ENCODE data around the gene KIR2DL4. TPM values are rescaled to one million over a fixed set of nuclear protein-coding genes. Genes with fewer than 3 reads are reported as not detected.
A peak's percentile ranks its signal among the peaks of the same experiment; 100 is the strongest.

Gene KIR2DL4
- total and polyA plus RNA-seq, 4 donors, result 0.10 to 0.25 TPM; not detected in 2

GRCh38 chr19:54792814-54793213 lies 10.6 kb upstream of the KIR2DL4 start:
- WGBS, result 46% methylated on average over 8 of the region's 8 CpGs
- no peaks in the 10 kb centered on the region for H3K9me3 ChIP-seq (ENCODE audit: control insufficient read depth in 4 of 4, low read length in 3 of 4)
- peak overlapping the region in 1 of 3 donors; percentile 8 for H3K4me3 ChIP-seq (ENCODE audit: low read depth in 1 of 3, low read length in 3 of 3)
- H3K27me3 ChIP-seq (ENCODE audit: control insufficient read depth in 4 of 4, insufficient read depth in 4 of 4, low read length in 3 of 4), result peaks cover 0 to 3% (median 0%) of the 10 kb centered on the region in 4 donors
- H3K36me3 ChIP-seq (ENCODE audit: control insufficient read depth in 4 of 4, insufficient read depth in 3 of 4, low read depth in 1 of 4, low read length in 3 of 4), result no peaks in the 10 kb centered on the region
- TF ChIP-seq YY1 (IDR thresholded peaks at IDR 0.05), result peak; percentile 16
- TF ChIP-seq RXRA (IDR thresholded peaks at IDR 0.05), result no peak
- no peak for TF ChIP-seq EGR1 (IDR thresholded peaks at IDR 0.05; ENCODE audit: low read depth in 2 of 2)
- TF ChIP-seq GABPA (IDR thresholded peaks at IDR 0.05 in 1 of 2, conservative IDR thresholded peaks at IDR 0.05 in 1 of 2), result no peak
- TF ChIP-seq NR2F2 (IDR thresholded peaks at IDR 0.05), result peak; percentile 48
- TF ChIP-seq FOXA1 (IDR thresholded peaks at IDR 0.05), result no peak
- no peak for TF ChIP-seq ATF3 (IDR thresholded peaks at IDR 0.05)
- TF ChIP-seq FOXA2 (IDR thresholded peaks at IDR 0.05), result no peak
- no peak for TF ChIP-seq SP1 (IDR thresholded peaks at IDR 0.05)
- H3K4me1 ChIP-seq (ENCODE audit: control insufficient read depth in 4 of 4, insufficient read depth in 4 of 4, low read length in 3 of 4), result no peaks in the 10 kb centered on the region
- DNase-seq (ENCODE audit: low spot score), result no peak
- peak overlapping the region in 1 of 2 donors; percentile 45 for H3K9ac ChIP-seq (ENCODE audit: low read depth in 1 of 2, low read length in 2 of 2)
- H3K27ac ChIP-seq (ENCODE audit: low read depth in 1 of 2, low read length in 2 of 2), result no peak overlapping the region

- H3K9me3 ChIP-seq (ENCODE audit: control insufficient read depth in 4 of 4, low read length in 3 of 4), result no peaks in the 10 kb centered on the region
- no peak for TF ChIP-seq RAD21 (IDR thresholded peaks at IDR 0.05)
- no peak for TF ChIP-seq SP1 (IDR thresholded peaks at IDR 0.05)
- no peak for TF ChIP-seq RXRA (IDR thresholded peaks at IDR 0.05)
- TF ChIP-seq HNF4G (IDR thresholded peaks at IDR 0.05), result no peak
- TF ChIP-seq FOXA1 (IDR thresholded peaks at IDR 0.05), result no peak
- no peak for TF ChIP-seq CTCF (IDR thresholded peaks at IDR 0.05; ENCODE audit: low read depth, low read length, missing input control)
- no peak for TF ChIP-seq REST (IDR thresholded peaks at IDR 0.05)
- TF ChIP-seq MAX (IDR thresholded peaks at IDR 0.05), result no peak
- no peak for TF ChIP-seq JUND (IDR thresholded peaks at IDR 0.05)
- TF ChIP-seq TAF1 (conservative IDR thresholded peaks at IDR 0.05), result no peak
- no peak for TF ChIP-seq EGR1 (IDR thresholded peaks at IDR 0.05; ENCODE audit: low read depth in 2 of 2)
- no peak overlapping the region for H3K9ac ChIP-seq (ENCODE audit: low read depth in 1 of 2, low read length in 2 of 2)
- 34% methylated on average over 1 of the region's 1 CpG for WGBS
- no peaks in the 10 kb centered on the region for H3K36me3 ChIP-seq (ENCODE audit: control insufficient read depth in 4 of 4, insufficient read depth in 3 of 4, low read depth in 1 of 4, low read length in 3 of 4)
- no peaks in the 10 kb centered on the region for H3K4me1 ChIP-seq (ENCODE audit: control insufficient read depth in 4 of 4, insufficient read depth in 4 of 4, low read length in 3 of 4)
- H3K27me3 ChIP-seq (ENCODE audit: control insufficient read depth in 4 of 4, insufficient read depth in 4 of 4, low read length in 3 of 4), result peaks cover 0 to 3% (median 0%) of the 10 kb centered on the region in 4 donors
- DNase-seq (ENCODE audit: low spot score), result no peak
- no peak overlapping the region for H3K4me3 ChIP-seq (ENCODE audit: low read depth in 1 of 3, low read length in 3 of 3)
- H3K27ac ChIP-seq (ENCODE audit: low read depth in 1 of 2, low read length in 2 of 2), result no peak overlapping the region
Observed at GRCh38 chr19:54795758-54796157, 7.7 kb upstream of the KIR2DL4 start.
